HG02678 (cell line): ENCODE data around the gene IRX3.

Experiments used
- ATAC-seq: cut with Tn5 transposase; IDR thresholded peaks from one replicate; pipeline ENCODE4 v1.9.1; 2021; ENCODE audit warnings: mild to moderate bottlenecking, moderate library complexity; ENCODE audit not compliant: unreplicated experiment

IRX3 gene

DNA sequence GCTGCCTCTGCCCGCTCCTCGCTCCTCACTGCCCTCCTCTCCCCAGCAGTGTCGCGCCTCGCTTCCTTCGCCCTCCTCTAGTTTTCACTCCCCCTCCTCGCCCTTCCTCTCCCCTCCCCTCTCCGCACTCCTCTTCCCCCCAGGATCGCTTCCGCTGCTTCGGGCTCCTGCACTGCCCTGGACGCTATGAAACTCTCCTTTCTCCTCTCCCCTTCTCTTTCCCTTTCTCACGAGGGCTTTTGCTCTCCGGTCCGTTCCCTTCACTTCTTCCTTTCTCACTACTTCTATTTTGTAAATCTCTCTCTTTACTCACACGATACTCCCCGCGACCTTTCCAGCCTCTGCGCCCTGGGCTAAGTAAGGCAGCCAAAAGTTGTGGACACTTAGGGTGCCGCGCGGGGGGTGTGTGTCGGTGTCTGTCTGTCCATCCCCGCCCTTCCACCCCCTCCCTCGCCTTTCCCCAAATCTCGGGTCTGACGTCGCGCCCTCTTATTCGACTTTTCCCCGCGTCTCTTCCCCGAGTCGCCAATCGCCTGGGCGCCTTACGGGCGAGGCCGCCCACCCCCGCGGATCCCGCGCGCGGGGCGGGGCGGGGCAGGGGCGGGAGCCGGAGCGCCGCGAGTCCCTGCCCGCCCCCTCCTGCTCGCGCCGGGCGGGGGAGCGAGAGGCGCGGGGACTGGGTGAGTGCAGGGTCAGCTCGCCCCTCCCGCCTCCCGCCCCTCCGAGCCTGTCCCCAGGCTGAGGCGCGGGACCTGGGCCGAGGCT is at the start of gene IRX3:
IRX3 (minus strand) TSS at position 422 of the 765 bp plus-strand sequence. CDS start 737 bp downstream, outside the sequence.
- ATAC-seq: no peak

DNA sequence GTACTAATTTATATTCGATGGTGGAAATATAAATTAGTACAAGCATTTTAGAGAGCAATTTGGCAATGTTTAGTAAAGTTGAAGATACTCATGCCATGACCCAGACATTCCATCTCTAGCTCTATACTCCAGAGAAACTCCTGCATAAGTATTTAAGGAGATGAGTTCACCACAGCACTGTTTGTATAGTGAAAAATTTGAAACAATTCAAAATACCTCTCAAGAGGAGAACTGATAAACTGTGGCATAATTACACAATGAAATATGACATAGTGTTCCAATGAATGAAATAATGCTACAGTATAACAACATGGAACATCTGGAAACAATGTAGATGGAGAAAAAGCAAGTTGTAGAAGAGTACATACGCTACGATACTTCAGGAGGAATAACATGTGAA is 48.6 kb upstream of the IRX3 start:
- ATAC-seq: no peak

DNA sequence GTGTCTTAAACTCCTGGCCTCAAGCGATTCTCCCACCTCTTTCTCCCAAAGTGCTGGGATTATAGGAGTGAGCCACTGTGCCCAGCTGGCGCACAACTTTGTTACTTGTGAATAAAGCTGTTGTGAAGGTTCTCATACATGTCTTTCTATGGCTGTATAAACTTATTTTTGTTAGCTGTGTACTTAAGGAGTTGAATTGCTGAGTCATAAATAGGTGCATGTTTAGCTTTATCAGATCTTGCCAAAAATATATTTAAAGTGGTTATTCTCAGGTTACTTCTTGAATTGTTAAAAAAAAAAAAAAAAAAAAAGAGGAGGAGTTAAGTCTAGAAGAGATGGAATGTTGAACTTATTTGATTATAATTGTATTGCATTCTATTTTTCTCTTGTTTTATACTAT is 47.6 kb upstream of the IRX3 start:
- no peak for ATAC-seq

DNA sequence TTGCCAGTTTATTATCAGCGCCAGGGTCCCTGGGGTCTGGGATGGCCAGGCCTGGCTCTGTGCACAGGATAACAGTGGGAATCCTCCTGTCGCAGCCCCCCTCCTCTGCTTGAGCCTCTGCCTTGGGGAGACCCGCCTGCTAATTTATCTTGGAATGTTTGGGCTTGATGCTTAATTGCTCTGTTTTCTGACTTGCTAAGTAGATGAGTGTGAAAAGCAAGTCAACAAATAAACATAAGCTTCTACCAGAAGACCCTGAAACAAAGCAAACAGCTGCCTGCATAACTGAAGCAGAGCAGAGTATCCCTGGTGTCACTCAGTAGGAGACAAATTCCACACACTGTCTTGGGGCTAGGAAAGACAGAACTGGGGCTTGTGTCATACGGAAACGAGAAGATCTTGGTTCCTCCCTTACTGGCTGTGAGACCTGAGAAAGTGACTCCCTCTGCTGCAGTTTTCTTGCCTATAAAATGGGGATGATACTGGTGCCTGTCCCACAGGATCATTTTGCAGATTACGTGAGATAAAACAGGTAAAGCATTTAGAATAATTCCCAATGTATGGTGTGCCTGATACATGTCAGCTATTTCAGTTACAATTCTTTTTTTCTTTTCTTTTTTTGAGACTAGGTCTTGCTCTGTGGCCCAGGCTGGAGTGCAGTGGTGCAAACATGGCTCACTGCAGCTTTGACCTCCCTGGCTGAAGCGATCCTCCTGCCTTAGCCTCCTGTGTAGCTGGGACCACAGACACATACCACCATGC is 44.8 kb upstream of the IRX3 start:
- ATAC-seq: no peak

DNA sequence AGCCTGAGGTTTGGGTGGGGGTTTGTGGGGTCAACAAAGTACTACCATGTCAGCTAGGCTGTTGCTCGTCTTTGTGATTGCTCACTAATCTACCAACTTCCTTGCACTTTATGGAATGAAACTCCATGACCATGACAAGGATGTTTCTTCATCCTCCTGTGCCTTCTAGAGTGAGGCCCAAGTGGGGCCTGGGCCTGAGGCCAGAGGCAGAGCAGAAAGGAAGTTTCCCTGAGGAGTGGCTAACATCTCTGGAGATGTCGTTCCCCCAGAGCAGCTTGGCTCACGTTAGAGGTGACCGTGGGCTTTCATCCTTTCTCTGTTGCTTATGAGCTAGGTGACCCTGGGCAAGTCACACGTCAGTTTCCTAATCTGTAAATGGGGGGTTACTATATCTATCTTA is 41.0 kb upstream of the IRX3 start:
- ATAC-seq: no peak

DNA sequence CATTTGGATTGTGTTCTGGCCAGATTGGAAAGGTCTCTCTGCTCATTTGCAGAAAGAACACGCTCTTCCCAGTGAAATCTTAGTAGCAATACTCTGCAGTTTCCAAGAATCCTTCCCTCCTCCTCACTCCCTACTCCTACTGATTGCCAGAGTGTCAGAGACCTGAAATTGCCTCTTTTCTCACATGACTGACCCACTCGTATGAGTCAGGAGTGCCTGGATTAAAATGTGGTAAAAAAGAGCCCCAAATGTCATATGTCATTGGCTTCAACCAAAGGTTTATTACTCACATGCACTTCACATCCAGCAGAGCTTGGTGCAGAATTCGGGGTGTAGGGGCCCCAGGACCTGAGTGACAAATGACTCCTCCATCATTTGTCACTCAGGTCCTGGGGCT is 39.7 kb upstream of the IRX3 start:
- no peak for ATAC-seq

DNA sequence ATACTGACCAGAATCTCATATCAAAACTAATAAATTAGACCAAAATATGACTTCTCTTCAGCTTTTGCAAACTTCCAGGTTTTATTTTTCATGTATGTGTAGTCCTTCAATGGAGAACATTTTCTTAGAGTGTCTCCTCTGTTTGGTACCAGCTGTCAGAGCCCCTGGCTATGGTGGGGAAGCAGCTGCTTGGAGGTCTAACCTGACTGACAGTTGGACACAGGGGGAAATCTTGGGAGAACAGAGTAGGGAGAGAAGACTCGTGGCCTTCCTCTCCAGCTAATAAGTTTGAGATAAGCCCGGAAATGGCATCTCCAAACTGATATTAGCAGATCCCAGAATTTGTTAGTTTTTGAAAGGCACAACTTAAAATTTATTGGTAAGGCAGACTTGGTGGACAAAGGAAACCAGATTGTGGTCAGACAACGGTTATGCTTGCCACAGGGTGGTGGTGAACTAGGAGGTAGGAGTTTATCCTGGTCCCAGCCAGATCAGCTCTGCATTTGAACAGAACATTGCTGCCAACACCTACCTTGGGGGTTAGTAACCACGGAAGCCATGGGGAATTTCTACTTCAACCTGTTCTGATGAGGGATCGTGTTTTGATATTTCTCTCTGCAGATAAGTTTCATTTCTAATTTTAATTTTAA is 39.2 kb upstream of the IRX3 start:
- ATAC-seq: no peak

DNA sequence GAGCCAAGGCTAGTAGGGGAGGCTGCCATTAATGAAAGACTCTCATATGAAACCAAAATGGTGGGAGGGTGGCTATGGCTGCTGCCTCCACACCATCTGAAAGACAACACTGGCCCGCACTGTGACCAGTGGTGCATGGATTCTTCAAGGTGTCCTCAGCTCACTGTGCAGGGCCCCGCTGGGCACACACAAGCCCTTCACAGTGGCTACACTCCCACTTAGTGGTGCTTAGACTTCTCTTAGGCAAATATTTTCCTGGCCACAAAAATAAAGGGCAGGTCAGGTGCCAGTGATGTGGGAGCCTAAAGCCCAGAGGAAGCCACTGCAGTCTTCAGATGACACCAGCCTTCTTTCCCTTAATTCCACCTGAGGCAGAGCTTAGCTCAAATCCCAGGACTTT is 38.1 kb upstream of the IRX3 start:
- no peak for ATAC-seq

DNA sequence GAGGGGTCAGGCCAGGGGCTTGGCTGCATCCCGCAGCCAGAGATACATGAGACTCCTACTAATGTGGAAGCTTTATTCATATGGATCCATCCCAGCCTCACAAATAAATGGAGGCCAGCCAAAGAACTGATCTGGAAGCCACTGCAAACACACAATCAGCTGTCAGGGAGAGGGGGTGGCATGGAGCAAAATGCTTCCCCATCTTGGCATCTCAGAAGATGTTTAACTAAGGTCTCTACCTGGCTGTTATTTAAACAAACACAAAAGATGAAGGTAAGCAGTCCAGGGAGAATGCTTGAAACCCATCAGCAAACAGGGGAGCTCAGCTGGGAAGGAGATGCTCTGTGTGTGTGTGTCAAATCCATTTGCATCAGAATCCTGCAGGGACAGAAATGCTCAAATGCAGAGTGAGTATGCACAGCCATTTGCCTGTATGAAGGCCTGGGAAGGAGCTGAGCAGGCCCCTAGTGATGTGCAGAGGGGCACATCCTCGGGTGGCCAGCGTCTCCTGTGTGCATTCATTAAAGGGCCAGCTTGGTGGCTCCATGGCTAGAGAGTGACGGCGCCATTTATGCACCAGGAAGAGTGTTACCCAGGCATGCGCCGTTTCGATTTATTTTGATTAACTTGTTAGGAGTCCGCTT is 34.2 kb upstream of the IRX3 start:
- no peak for ATAC-seq

DNA sequence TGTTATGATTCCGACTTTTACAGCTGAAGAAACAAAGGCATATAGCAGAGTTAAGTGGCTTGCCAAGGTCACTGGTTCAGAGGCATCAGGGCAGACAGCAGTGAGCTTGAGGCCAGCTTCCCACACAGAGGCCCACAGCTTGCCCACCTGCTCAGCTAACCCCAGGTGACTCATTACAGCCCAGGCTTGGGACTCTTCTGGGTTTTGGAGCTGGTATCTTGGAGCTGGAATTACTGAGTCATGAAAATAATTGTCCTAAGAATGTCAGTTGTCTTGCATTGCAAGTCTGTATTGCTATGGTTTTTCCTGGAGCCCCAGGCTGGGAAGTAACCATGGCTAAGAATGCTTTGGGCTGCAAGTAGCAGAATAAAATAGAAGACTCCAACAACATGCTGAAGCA is 32.4 kb upstream of the IRX3 start:
- no peak for ATAC-seq

DNA sequence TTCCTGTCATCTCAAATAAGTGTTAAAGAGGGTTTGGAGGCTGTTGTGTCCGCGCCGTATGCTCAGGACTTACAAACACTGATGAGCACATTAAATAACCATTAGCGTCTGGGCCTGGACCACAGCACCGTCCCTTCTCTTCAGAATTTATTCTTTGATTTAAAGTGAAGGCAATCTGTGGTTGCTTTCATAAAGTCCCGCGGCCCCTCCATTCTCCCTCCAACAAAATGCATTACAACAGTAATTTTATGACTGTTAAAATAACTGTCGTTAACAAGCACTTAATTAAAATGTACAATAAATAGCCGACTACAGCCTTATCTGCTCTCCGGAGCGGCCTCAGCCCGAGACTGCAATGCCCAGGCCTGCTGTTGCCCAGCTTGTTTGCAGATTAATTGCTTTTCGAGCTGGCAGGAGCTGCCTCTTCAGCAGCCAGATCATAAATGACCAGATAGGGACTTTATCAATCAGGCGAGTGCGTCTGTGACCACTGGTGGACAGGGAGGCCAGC is 30.6 kb upstream of the IRX3 start:
- no peak for ATAC-seq

DNA sequence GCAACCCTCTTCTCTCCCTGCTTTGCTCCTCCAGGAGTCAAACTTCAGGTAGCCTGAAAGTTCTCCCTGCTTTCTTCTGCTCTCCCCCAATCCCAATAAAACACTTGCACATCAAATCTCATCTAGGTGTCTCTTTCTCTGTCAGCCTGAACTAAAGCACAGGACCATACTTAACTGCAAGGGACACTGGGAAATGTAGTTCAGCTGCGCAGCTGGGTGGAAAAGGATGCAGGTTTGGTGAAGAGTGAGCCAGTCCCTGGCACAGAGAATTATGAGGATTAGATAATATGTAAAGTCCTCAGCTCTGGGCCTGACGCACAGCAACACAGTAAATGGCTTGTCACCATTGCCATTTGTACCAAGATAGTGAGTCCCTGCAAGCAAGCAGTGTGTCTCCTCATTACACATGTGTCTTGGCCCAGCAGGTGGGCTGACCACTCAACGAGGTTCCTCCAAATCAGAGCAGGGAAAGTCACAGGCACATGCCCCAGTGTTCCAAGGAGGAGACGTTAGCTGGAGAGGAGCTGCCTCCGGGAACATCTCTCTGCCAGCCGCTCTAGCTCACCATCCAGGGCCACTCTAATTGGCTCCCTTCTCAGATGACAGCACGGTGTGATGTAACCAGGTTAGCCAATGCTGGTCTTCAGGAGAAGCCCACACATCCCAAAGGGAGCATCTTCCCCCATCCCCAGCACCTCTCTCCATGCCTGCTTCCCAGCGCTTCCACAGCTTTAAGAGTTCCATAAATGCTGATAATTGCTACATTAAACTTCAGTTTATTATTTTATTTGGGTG is 29.7 kb upstream of the IRX3 start:
- ATAC-seq: no peak

DNA sequence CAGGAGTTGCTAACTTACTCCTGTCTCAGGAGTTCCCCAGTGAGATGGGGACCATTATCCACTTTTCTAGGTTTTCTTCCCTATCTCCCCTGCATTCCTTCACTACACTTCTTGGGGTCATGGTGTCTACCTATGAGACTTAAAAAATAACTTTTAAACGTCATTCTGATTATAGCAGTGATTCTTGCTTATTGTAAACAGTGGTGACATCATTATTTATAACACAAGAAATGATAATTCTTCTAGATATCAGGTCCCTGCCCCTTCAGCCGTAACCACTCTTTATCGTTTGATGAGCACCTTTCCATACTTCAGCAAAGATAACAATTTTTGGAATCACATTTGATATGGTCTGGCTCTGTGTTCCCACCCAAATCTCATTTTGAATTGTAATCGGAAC is 27.2 kb upstream of the IRX3 start:
- no peak for ATAC-seq

DNA sequence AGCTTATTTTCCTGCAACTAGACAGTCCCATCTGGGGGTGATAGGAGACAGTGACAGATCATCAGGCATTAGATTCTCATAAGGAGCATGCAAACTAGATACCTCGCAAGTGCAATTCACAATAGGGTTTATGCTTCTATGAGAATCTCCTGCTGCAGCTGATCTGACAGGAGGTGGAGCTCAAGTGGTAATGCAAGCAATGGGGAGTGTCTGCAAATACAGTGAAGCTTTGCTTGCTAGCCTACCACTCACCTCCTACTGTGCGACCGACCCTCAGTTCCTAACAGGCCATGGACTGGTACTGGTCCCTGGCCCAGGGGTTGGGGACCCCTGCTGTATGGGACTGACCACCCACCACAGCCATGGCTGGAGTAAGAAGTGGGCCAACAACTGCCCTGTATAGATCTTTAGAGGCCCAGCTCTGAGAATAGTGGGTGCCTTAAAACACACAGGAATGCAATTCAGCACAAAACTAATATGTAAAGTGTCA is 26.0 kb upstream of the IRX3 start:
- no peak for ATAC-seq

DNA sequence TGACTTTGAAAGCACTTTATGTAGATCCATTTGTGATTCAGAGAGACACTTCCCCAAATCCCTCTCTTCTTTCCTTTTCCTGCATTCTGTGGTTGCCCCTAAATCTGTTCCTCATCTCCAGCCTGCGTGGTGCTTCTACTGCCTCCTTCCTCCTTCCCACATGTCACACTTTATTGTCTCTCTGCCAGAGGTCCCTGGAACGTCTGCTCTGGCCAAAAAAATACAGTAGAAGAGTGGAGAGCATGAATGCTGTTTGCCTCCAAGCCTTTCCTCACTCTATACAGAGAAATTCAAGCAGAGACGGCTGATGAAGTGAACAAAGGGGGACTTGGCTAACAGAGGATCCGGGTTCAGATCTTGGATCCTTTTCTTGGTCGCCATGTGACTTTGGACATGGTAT is 22.8 kb upstream of the IRX3 start:
- ATAC-seq: no peak

DNA sequence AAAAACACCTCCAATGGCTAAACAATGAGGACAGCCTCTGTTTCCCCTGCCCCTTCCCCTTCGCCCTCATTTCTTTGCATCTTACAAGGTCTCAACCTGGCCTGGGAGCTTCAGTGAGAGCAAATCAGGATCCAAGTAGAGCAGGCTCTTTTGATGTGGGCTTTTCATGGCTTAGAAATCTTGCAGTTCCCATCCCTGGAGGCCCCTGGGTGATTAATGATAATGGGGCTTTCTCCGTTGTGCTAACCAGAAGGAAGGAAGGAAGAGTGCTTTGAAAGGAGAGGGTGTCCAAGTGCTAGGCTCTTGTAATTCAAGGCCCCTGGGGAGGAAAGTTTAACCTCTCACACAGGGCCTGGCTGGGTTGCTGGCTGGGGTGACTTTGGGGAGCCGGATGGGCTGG is 18.5 kb upstream of the IRX3 start:
- no peak for ATAC-seq

DNA sequence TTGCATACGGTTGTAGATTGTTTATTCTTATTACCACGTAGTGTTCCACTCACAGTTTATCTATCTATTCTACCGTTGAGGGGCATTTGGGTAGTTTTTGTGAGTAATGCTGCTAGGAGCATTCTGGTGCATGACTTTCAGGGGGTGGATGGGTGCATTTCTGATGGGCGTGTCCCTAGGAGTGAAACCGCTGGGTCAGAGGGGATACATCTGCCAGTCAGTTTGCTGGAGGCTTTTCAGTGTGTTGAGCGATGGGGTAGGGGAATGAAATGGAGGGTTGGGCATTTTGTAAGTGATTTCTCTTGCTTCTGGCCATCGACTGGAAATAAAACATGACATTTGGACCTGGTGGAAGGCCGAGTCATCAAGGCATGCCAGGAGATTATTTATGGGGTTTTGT is 17.0 kb upstream of the IRX3 start:
- no peak for ATAC-seq

DNA sequence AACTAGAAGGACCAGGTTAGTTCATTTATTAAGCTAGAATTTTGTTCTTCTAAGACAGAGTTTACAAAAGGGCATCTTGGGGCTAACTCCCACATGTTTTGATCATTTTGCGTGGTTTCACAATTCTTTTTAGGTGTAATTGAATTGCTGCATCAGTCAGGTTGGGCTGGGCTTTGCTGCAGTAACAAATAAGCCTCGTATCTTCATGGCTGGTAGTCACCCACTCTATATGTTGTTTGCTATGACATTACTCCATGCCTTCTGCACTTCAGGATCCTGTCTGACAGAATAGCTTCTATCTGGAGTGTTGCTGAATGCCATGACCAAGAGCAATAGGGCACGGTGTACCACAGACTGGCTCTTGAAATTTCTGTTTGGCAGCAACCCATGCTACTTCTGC is 10.6 kb upstream of the IRX3 start:
- ATAC-seq: no peak

DNA sequence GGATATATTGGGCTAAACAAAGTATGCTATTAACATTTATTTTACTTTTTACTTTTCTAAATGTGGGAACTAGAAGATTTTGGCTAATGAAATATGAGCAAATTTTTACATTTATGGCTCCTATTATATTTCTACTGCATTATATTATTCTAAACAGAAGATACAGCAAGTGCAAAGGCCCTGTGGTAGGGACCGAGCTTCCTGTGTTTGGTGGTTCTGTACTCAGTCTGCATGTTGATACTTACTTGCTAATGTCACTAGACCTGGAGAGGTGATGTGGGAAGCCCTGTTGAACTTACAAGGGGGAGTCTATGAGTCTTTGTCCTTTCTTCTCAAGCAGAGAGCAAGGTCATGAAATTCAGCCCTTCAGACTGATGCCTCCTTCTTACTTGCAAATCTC is 10.0 kb upstream of the IRX3 start:
- no peak for ATAC-seq
